Adrenal gland (tissue), 12 donors: ENCODE data around the gene THRA. TPM values are rescaled to one million over a fixed set of nuclear protein-coding genes. Genes with fewer than 3 reads are reported as not detected.

Experiments
- DNase-seq, 7 donors: peaks; one replicate each; pipeline ENCODE4 v3.0.0-alpha.2; 2019 to 2020
- H3K27ac ChIP-seq, 5 donors: fragments of 200-600 bp; sonication (generic) in 4 of 5; 1 replicate in 3 of 5; 2 replicates in 2 of 5; pipeline versions ENCODE4 v1.5.1 to v1.8.0; 2016 to 2020; ENCODE audit warnings: mild to moderate bottlenecking in 1 of 5
- H3K27me3 ChIP-seq: fragments of 200-600 bp; 2 replicates; pipeline ENCODE4 v1.8.0; 2021
- H3K36me3 ChIP-seq, 2 donors: fragments of 200-600 bp; replicated peaks in 1 of 2; 1 replicate in 1 of 2; 2 replicates in 1 of 2; pipeline versions ENCODE4 v1.5.1 to v1.8.0; 2018 to 2022
- H3K4me1 ChIP-seq, 2 donors: fragments of 200-600 bp; replicated peaks in 1 of 2; 1 replicate in 1 of 2; 2 replicates in 1 of 2; pipeline versions ENCODE4 v1.5.1 to v1.8.0; 2018 to 2021
- H3K4me3 ChIP-seq, 4 donors: fragments of 200-600 bp; sonication (generic) in 3 of 4; one replicate each; pipeline ENCODE4 v1.5.1; 2016 to 2018
- H3K9me3 ChIP-seq, 3 donors: fragments of 200-600 bp; sonication (generic) in 1 of 3; replicated peaks in 1 of 3; 1 replicate in 2 of 3; 2 replicates in 1 of 3; pipeline versions ENCODE4 v1.5.1 to v1.8.0; 2016 to 2021
- POLR2A ChIP-seq, 2 donors: fragments of 450-650 bp; IDR thresholded peaks; one replicate each; pipeline ENCODE4 v1.6.1; 2017; ENCODE audit warnings: antibody characterized with exemption in 2 of 2, mild to moderate bottlenecking in 2 of 2, moderate library complexity in 1 of 2
- WGBS, 4 donors: extraction: QIAGEN DNeasy Blood & Tissue Kit in 2 of 4; methylation state at CpG; one replicate each; pipeline versions ENCODE4 v1.1.5 to v1.1.7; 2013 to 2017; 5-methylcytosine and 5-hydroxymethylcytosine counted together
- intact Hi-C, 2 donors: fragments of 100-400 bp; cut with DNase I; formaldehyde crosslinking; loops; one replicate each; pipeline versions ENCODE4 v1.14.1 to v1.15.0; 2022 to 2023
- polyA plus RNA-seq, 3 donors: library from polyadenylated mRNA; stranded (reverse); fragments of 200-250 nt in 2 of 3; fragments of 350-450 nt in 1 of 3; fragmentation: Illumina TruSeq in 1 of 3; extraction: RNeasy Lipid Tissue Mini Kit (QIAGEN cat#74804) in 1 of 3; gene quantifications; one replicate each; pipeline ENCODE4 v1.2.3, GENCODE V29; 2013 to 2014
- total RNA-seq, 9 donors: library from RNA; depleted of rRNA in 4 of 9; stranded (reverse); fragments of >200 nt in 4 of 9; fragments of 120-200 nt in 1 of 9; fragmentation: NEBNext Ultra II Directional in 1 of 9; extraction: Animal tissue kit (Norgen Biotek cat#: 25700) in 1 of 9; gene quantifications; one replicate each; pipeline versions ENCODE4 v1.1.0 to v1.2.4, GENCODE V29; 2013 to 2023
- TF ChIP-seq, protein P1 (sequence below), 6 experiments: fragments of 450-650 bp in 4 of 6; fragments of 200-600 bp in 2 of 6; sonication (generic) in 1 of 6; IDR thresholded peaks; 1 replicate in 5 of 6; 2 replicates in 1 of 6; pipeline versions ENCODE4 v1.5.1 to v1.8.0; 2016 to 2021; ENCODE audit warnings: antibody characterized with exemption in 6 of 6, mild to moderate bottlenecking in 2 of 6, moderate library complexity in 1 of 6
- donor health status: healthy with polysubstance abuse.
- donor health status: Bipolar disorder and iron deficiency.
- donor health status: DM: yes; HTN: yes; CAD: no.
- donor health status: DM: no; HTN: no; CAD: no.
- donor health status: DM: no; HTN: no; CAD: no.
- donor health status: DM: yes; HTN: yes; CAD: no.

Gene THRA
- total and polyA plus RNA-seq, 12 donors: 39.2 to 110 (median 65.8) TPM

DNA sequence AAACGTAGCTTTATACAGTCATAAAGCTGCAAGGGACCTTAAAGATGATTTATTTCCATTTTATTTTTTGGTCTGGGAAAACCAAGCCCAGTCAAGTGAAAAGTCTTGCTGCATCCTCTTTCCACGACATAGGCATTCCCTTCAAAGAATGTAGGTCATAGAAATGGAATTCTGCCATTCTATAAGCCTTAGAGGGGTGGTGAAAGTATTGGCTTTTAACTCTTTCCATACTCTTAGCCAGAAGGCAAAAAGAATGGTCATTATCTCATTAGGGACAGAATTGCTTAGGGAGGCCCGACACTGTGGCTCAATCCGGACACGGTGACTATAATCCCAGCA, 51.1 kb downstream of the THRA start:
- peak overlapping the region in 1 of 4 donors; percentile 38 for H3K4me3 ChIP-seq
- H3K36me3 ChIP-seq: no peaks in the 10 kb centered on the region
- TF ChIP-seq POLR2A (IDR thresholded peaks at IDR 0.05): no peak
- TF ChIP-seq, protein P1, sequence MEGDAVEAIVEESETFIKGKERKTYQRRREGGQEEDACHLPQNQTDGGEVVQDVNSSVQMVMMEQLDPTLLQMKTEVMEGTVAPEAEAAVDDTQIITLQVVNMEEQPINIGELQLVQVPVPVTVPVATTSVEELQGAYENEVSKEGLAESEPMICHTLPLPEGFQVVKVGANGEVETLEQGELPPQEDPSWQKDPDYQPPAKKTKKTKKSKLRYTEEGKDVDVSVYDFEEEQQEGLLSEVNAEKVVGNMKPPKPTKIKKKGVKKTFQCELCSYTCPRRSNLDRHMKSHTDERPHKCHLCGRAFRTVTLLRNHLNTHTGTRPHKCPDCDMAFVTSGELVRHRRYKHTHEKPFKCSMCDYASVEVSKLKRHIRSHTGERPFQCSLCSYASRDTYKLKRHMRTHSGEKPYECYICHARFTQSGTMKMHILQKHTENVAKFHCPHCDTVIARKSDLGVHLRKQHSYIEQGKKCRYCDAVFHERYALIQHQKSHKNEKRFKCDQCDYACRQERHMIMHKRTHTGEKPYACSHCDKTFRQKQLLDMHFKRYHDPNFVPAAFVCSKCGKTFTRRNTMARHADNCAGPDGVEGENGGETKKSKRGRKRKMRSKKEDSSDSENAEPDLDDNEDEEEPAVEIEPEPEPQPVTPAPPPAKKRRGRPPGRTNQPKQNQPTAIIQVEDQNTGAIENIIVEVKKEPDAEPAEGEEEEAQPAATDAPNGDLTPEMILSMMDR (IDR thresholded peaks at IDR 0.05): no peak
- DNase-seq: no peak
- WGBS, 4 donors: 33 to 49% (median 40%) methylated on average over 5 of the region's 5 CpGs
- peaks cover 39 to 52% of the 10 kb centered on the region in 2 donors for H3K4me1 ChIP-seq
- peak overlapping the region in 4 of 5 donors; percentile 49 to 96 (median 94) for H3K27ac ChIP-seq
- intact Hi-C loops: no loop called here
- no peaks in the 10 kb centered on the region for H3K27me3 ChIP-seq
- no peaks in the 10 kb centered on the region for H3K9me3 ChIP-seq

GRCh38 chr17:40115101-40115436, 52.3 kb downstream of the THRA start:
- H3K27me3 ChIP-seq: no peaks in the 10 kb centered on the region
- DNase-seq: no peak
- TF ChIP-seq, protein P1 (IDR thresholded peaks at IDR 0.05): no peak
- TF ChIP-seq POLR2A (IDR thresholded peaks at IDR 0.05): no peak
- no peak overlapping the region for H3K4me3 ChIP-seq
- WGBS, 4 donors: 61 to 72% (median 70%) methylated on average over 2 of the region's 2 CpGs
- intact Hi-C loops: loop anchor here in 1 of 2 donors (5.0 kb wide), 1 partner anchor 52 kb away; no protein-coding TSS in a partner anchor
- H3K36me3 ChIP-seq: no peaks in the 10 kb centered on the region
- peaks cover 30 to 40% of the 10 kb centered on the region in 2 donors for H3K4me1 ChIP-seq
- no peaks in the 10 kb centered on the region for H3K9me3 ChIP-seq
- no peak overlapping the region for H3K27ac ChIP-seq

GRCh38 chr17:40121181-40122135, 58.7 kb downstream of the THRA start, which contains the start of gene MSL1:
Gene MSL1 (plus strand): TSS chr17:40121971. CDS start chr17:40122613, 642 bp downstream.
- intact Hi-C loops: loop anchor here in 1 of 2 donors (5.0 kb wide), 1 partner anchor 46 kb away; no protein-coding TSS in a partner anchor
- Histone ChIP-seq H3K4me3 (peak within 1 kb of the TSS; percentile 70 to 99 (median 92)), H3K9me3 (no peaks in the 10 kb centered on the region), H3K27ac (peak within 1 kb of the TSS; percentile 76 to 97 (median 93)), H3K4me1 (peaks cover 19 to 33% of the 10 kb centered on the region in 2 donors), H3K36me3 (peaks cover 0 to 9% of the 10 kb centered on the region in 2 donors), H3K27me3 (no peaks in the 10 kb centered on the region)
- peak; percentile 85 to 92 (median 90) for DNase-seq
- TF ChIP-seq, protein P1 (IDR thresholded peaks at IDR 0.05): no peak
- peak in 1 of 2 donors; percentile 56 for TF ChIP-seq POLR2A (IDR thresholded peaks at IDR 0.05)
- whole genome bisulfite sequencing, 4 donors: 1 to 3% (median 1%) methylated on average over 33 to 82 of the region's 82 CpGs
